Fibroblast of lung (primary cell): ENCODE measurements around the gene NGDN. TPM values are rescaled to one million over a fixed set of nuclear protein-coding genes. Genes with fewer than 3 reads are reported as not detected.

ENCODE experiments used
- DNase-seq, 2 donors: peaks; one replicate each; pipeline versions ENCODE4 v3.0.0 to v3.0.0-alpha.2; 2010; ENCODE audit warnings: low read depth in 2 of 2
- H2AFZ ChIP-seq: 2 replicates; pipeline ENCODE4 v1.5.1; 2012; ENCODE audit warnings: low read length, control low read depth, inconsistent platforms
- H3K27ac ChIP-seq: 2 replicates; pipeline ENCODE4 v1.5.1; 2011; ENCODE audit warnings: low read length, control low read depth; ENCODE audit not compliant: insufficient read depth
- H3K27me3 ChIP-seq: 2 replicates; pipeline ENCODE4 v1.5.1; 2011; ENCODE audit warnings: mild to moderate bottlenecking, low read length; ENCODE audit not compliant: control insufficient read depth, insufficient read depth
- H3K36me3 ChIP-seq: 2 replicates; pipeline ENCODE4 v1.5.1; 2011; ENCODE audit warnings: low read length; ENCODE audit not compliant: control insufficient read depth, insufficient read depth
- H3K4me1 ChIP-seq: 2 replicates; pipeline ENCODE4 v1.5.1; 2011; ENCODE audit warnings: low read length; ENCODE audit not compliant: control insufficient read depth, insufficient read depth; ENCODE audit errors: extremely low read depth
- H3K4me2 ChIP-seq: 2 replicates; pipeline ENCODE4 v1.5.1; 2011; ENCODE audit warnings: low read length, control low read depth; ENCODE audit not compliant: insufficient read depth; ENCODE audit errors: extremely low read depth
- H3K4me3 ChIP-seq, 4 experiments: fragments of 200-600 bp in 1 of 4; sonication (generic) in 1 of 4; replicated peaks in 1 of 4; 2 replicates each; pipeline ENCODE4 v1.5.1; 2011 to 2016; ENCODE audit warnings: low read length in 4 of 4, low read depth in 3 of 4, mild to moderate bottlenecking in 3 of 4, control low read depth in 2 of 4, inconsistent platforms in 1 of 4, mixed read lengths in 1 of 4; ENCODE audit not compliant: insufficient read depth in 1 of 4; ENCODE audit errors: control extremely low read depth in 1 of 4
- H3K79me2 ChIP-seq: 2 replicates; pipeline ENCODE4 v1.5.1; 2012; ENCODE audit warnings: mild to moderate bottlenecking, low read length, inconsistent platforms; ENCODE audit not compliant: control insufficient read depth, insufficient read depth
- H3K9ac ChIP-seq: 2 replicates; pipeline ENCODE4 v1.5.1; 2011; ENCODE audit warnings: mild to moderate bottlenecking, low read length, control low read depth; ENCODE audit not compliant: insufficient read depth
- H3K9me3 ChIP-seq: 2 replicates; pipeline ENCODE4 v1.5.1; 2012; ENCODE audit warnings: low read depth, low read length; ENCODE audit not compliant: control insufficient read depth, insufficient read depth
- H4K20me1 ChIP-seq: 2 replicates; pipeline ENCODE4 v1.5.1; 2011; ENCODE audit warnings: low read length; ENCODE audit not compliant: control insufficient read depth, insufficient read depth; ENCODE audit errors: extremely low read depth
- CTCF ChIP-seq, 2 donors: IDR thresholded peaks in 1 of 2; conservative IDR thresholded peaks in 1 of 2; 1 replicate in 1 of 2; 2 replicates in 1 of 2; pipeline ENCODE4 v1.5.1; 2011 to 2012; ENCODE audit warnings: low read length in 2 of 2, control low read depth in 1 of 2, inconsistent platforms in 1 of 2, low read depth in 1 of 2, mild to moderate bottlenecking in 1 of 2
- EZH2 ChIP-seq: IDR thresholded peaks from 2 replicates; pipeline ENCODE4 v1.5.1; 2012; ENCODE audit warnings: low read length, control low read depth, mild to moderate bottlenecking; ENCODE audit errors: missing control alignments
- polyA plus RNA-seq, 2 donors: library from polyadenylated mRNA; depleted of rRNA in 1 of 2; stranded (reverse) in 1 of 2; unstranded in 1 of 2; fragments of >200 nt; gene quantifications; 2 replicates each; pipeline ENCODE4 v1.2.1, GENCODE V29; 2011 to 2012; ENCODE audit warnings: missing spikeins in 1 of 2
- total RNA-seq: library from RNA; depleted of rRNA; stranded (reverse); fragments of >200 nt; gene quantifications from 2 replicates; pipeline ENCODE4 v1.2.1, GENCODE V29; 2014

NGDN gene
- total and polyA plus RNA-seq, 2 donors (not counting 1 experiment from before 2014, with no cell fraction given), result 39.5 to 46.9 TPM

GRCh38 chr14:23486036-23486435 is 16.5 kb downstream of the NGDN start:
- Histone ChIP-seq H3K9ac (no peak overlapping the region), H3K4me1 (no peaks in the 10 kb centered on the region), H3K36me3 (peaks cover 1% of the 10 kb centered on the region), H2AFZ (no peak overlapping the region), H3K79me2 (no peaks in the 10 kb centered on the region), H3K9me3 (no peaks in the 10 kb centered on the region), H3K27me3 (no peaks in the 10 kb centered on the region), H3K27ac (no peak overlapping the region), H3K4me3 (no peak overlapping the region), H4K20me1 (no peaks in the 10 kb centered on the region), H3K4me2 (no peak overlapping the region)
- DNase-seq, result no peak
- TF ChIP-seq EZH2, result no peak
- no peak for TF ChIP-seq CTCF (conservative IDR thresholded peaks at IDR 0.05 in 1 of 2, IDR thresholded peaks at IDR 0.05 in 1 of 2; ENCODE audit: low read depth in 1 of 2, low read length in 2 of 2)

- Histone ChIP-seq H3K9me3 (no peaks in the 10 kb centered on the region), H3K27ac (no peak overlapping the region), H3K27me3 (no peaks in the 10 kb centered on the region), H3K4me3 (no peak overlapping the region), H3K36me3 (peaks cover 1% of the 10 kb centered on the region), H3K79me2 (no peaks in the 10 kb centered on the region), H4K20me1 (no peaks in the 10 kb centered on the region), H3K4me2 (no peak overlapping the region), H2AFZ (no peak overlapping the region), H3K4me1 (no peaks in the 10 kb centered on the region), H3K9ac (no peak overlapping the region)
- DNase-seq, result no peak
- no peak for TF ChIP-seq EZH2
- TF ChIP-seq CTCF (conservative IDR thresholded peaks at IDR 0.05 in 1 of 2, IDR thresholded peaks at IDR 0.05 in 1 of 2; ENCODE audit: low read depth in 1 of 2, low read length in 2 of 2), result no peak
These were observed 17.7 kb downstream of the NGDN start for GRCh38 chr14:23487216-23487615.

DNA sequence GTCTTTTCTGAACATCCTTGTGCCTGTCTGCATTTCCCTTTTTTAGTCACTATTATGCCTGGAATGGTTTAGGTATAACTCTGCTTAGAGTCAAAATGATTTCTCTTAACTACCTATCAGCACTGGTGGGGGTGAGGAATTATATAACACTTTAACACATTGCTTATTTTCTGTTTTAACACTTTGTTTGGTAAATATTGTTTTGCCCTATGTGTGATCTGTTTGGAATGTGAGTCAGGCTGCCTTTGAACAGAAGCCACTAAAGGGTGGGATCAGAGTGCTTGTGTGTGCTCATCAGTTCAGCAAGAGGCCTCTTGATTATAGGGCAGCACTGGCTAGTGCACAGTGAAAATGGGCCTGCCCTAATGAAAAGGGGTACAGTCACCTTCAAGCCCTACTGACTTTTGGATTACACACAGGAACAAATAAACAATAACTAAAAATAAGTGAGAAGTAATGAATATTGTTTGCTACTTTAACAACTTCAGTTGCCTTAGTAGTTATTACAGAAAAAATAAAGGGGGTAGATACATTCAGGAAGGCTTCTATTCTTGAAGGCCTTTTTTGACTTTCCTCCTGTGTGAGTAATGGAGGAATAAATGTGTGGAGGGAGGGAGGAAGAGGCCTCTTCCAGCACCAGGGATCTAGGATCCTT is 23.2 kb downstream of the NGDN start:
- no peaks in the 10 kb centered on the region for H4K20me1 ChIP-seq
- no peaks in the 10 kb centered on the region for H3K36me3 ChIP-seq
- H3K9me3 ChIP-seq, result no peaks in the 10 kb centered on the region
- H3K4me1 ChIP-seq, result no peaks in the 10 kb centered on the region
- H3K9ac ChIP-seq, result no peak overlapping the region
- DNase-seq, result no peak
- H2AFZ ChIP-seq, result no peak overlapping the region
- TF ChIP-seq EZH2 (no peak), CTCF (conservative IDR thresholded peaks at IDR 0.05 in 1 of 2, IDR thresholded peaks at IDR 0.05 in 1 of 2; ENCODE audit: low read depth in 1 of 2, low read length in 2 of 2) (no peak)
- H3K79me2 ChIP-seq, result no peaks in the 10 kb centered on the region
- H3K4me2 ChIP-seq, result no peak overlapping the region
- H3K27me3 ChIP-seq, result no peaks in the 10 kb centered on the region
- H3K27ac ChIP-seq, result no peak overlapping the region
- H3K4me3 ChIP-seq, result no peak overlapping the region
